ENCODE measurements around the gene CCSER1.

CCSER1 gene

GRCh38 chr4:90536408-90536807 lies 409.2 kb downstream of the CCSER1 start:
- no peak for TF ChIP-seq CTCF (IDR thresholded peaks at IDR 0.05; ENCODE audit: extremely low read depth, missing control alignments)
- no peak for DNase-seq (ENCODE audit: low spot score)

- no peak for TF ChIP-seq CTCF (IDR thresholded peaks at IDR 0.05; ENCODE audit: extremely low read depth, missing control alignments)
- no peak for DNase-seq (ENCODE audit: low spot score)
These were observed 410.3 kb downstream of the CCSER1 start for GRCh38 chr4:90537491-90537890.

- TF ChIP-seq CTCF (IDR thresholded peaks at IDR 0.05; ENCODE audit: extremely low read depth, missing control alignments), result no peak
- no peak for DNase-seq (ENCODE audit: low spot score)
These were observed 413.3 kb downstream of the CCSER1 start for GRCh38 chr4:90540536-90540935.

- no peak for TF ChIP-seq CTCF (IDR thresholded peaks at IDR 0.05; ENCODE audit: extremely low read depth, missing control alignments)
- DNase-seq (ENCODE audit: low spot score), result no peak
These were observed 415.0 kb downstream of the CCSER1 start for GRCh38 chr4:90542216-90542615.

GRCh38 chr4:90543419-90544170 lies 416.4 kb downstream of the CCSER1 start:
- DNase-seq (ENCODE audit: low spot score), result no peak
- TF ChIP-seq CTCF (IDR thresholded peaks at IDR 0.05; ENCODE audit: extremely low read depth, missing control alignments), result no peak

GRCh38 chr4:90544532-90545045 lies 417.4 kb downstream of the CCSER1 start:
- DNase-seq (ENCODE audit: low spot score), result no peak
- TF ChIP-seq CTCF (IDR thresholded peaks at IDR 0.05; ENCODE audit: extremely low read depth, missing control alignments), result no peak

GRCh38 chr4:90545380-90545779 lies 418.2 kb downstream of the CCSER1 start:
- no peak for TF ChIP-seq CTCF (IDR thresholded peaks at IDR 0.05; ENCODE audit: extremely low read depth, missing control alignments)
- DNase-seq (ENCODE audit: low spot score), result no peak
